SK-N-SH treated with all-trans-retinoic acid at 6 μM for 48 hours (cell line): Measurements from ENCODE around the gene CASKIN1.

ENCODE experiments used
- CREB5 ChIP-seq: fragments of 250-450 bp; sonication (Bioruptor Pico); IDR thresholded peaks from 2 replicates; pipeline ENCODE4 v1.5.1; 2020; ENCODE audit warnings: low read depth, mild to moderate bottlenecking, moderate library complexity
- CSRNP3 ChIP-seq: fragments of 250-450 bp; sonication (Bioruptor Pico); IDR thresholded peaks from 2 replicates; pipeline ENCODE4 v1.5.1; 2021; ENCODE audit warnings: mild to moderate bottlenecking, moderate library complexity
- ESRRG ChIP-seq: fragments of 250-450 bp; sonication (Bioruptor Pico); IDR thresholded peaks from 2 replicates; pipeline ENCODE4 v1.6.1; 2021; ENCODE audit warnings: mild to moderate bottlenecking
- PATZ1 ChIP-seq: fragments of 250-450 bp; sonication (Bioruptor Pico); IDR thresholded peaks from 2 replicates; pipeline ENCODE4 v1.8.0; 2020; ENCODE audit warnings: mild to moderate bottlenecking, moderate library complexity, borderline replicate concordance
- POU6F1 ChIP-seq: fragments of 250-450 bp; sonication (Bioruptor Pico); IDR thresholded peaks from 2 replicates; pipeline ENCODE4 v1.8.0; 2021; ENCODE audit warnings: low read depth, mild to moderate bottlenecking, moderate library complexity, borderline replicate concordance
- PPARA ChIP-seq: fragments of 250-450 bp; sonication (Bioruptor Pico); IDR thresholded peaks from 2 replicates; pipeline ENCODE4 v1.5.0; 2020; ENCODE audit warnings: mild to moderate bottlenecking, borderline replicate concordance
- RARB ChIP-seq: fragments of 250-450 bp; sonication (Bioruptor Pico); IDR thresholded peaks from 2 replicates; pipeline ENCODE4 v1.8.0; 2021; ENCODE audit warnings: mild to moderate bottlenecking, moderate library complexity
- SNAI2 ChIP-seq: fragments of 250-450 bp; sonication (Bioruptor Pico); IDR thresholded peaks from 2 replicates; pipeline ENCODE4 v1.5.0; 2020; ENCODE audit warnings: mild to moderate bottlenecking, moderate library complexity
- TCF4 ChIP-seq: fragments of 250-450 bp; sonication (Bioruptor Pico); IDR thresholded peaks from 2 replicates; pipeline ENCODE4 v1.8.0; 2021; ENCODE audit warnings: mild to moderate bottlenecking, moderate library complexity, borderline replicate concordance
- ZFP3 ChIP-seq: fragments of 250-450 bp; sonication (Bioruptor Pico); IDR thresholded peaks from 2 replicates; pipeline ENCODE4 v1.5.0; 2020; ENCODE audit warnings: mild to moderate bottlenecking, moderate library complexity
- ZFP30 ChIP-seq: fragments of 450-650 bp; formaldehyde crosslinking; IDR thresholded peaks from 2 replicates; pipeline ENCODE4 v1.5.0; 2022; ENCODE audit warnings: mild to moderate bottlenecking, moderate library complexity
- ZNF70 ChIP-seq: fragments of 450-650 bp; formaldehyde crosslinking; IDR thresholded peaks from 2 replicates; pipeline ENCODE4 v1.5.0; 2020; ENCODE audit warnings: mild to moderate bottlenecking, moderate library complexity

GRCh38 chr16:2161911-2162310, 34.5 kb downstream of the CASKIN1 start:
- TF ChIP-seq ZFP3 (CRISPR knock-in tag), result no peak
- TF ChIP-seq CREB5, result no peak
- no peak for TF ChIP-seq TCF4 (CRISPR knock-in tag)
- no peak for TF ChIP-seq ZNF70 (CRISPR knock-in tag)
- TF ChIP-seq SNAI2 (CRISPR knock-in tag), result no peak
- TF ChIP-seq PATZ1 (CRISPR knock-in tag), result no peak
- TF ChIP-seq CSRNP3, result no peak
- no peak for TF ChIP-seq ZFP30 (CRISPR knock-in tag)
- TF ChIP-seq PPARA (CRISPR knock-in tag), result no peak
- TF ChIP-seq RARB, result no peak
- no peak for TF ChIP-seq POU6F1
- no peak for TF ChIP-seq ESRRG (CRISPR knock-in tag)
